Smooth muscle cell (in vitro differentiated cells): ENCODE data around the gene RHOC. TPM values are rescaled to one million over a fixed set of nuclear protein-coding genes. Genes with fewer than 3 reads are reported as not detected.

Source experiments
- DNase-seq: peaks from one replicate; lab custom pipeline; 2025; ENCODE audit not compliant: unreplicated experiment; lab: John Stamatoyannopoulos, UW
- H2AFZ ChIP-seq: fragments of 200-600 bp; sonication (generic); 2 replicates; pipeline ENCODE4 v1.6.0; 2016; ENCODE audit warnings: antibody characterized with exemption, low read depth, mild to moderate bottlenecking
- H3F3A ChIP-seq: fragments of 200-600 bp; sonication (generic); 2 replicates; pipeline ENCODE4 v1.6.0; 2017; ENCODE audit warnings: antibody characterized with exemption, low read depth
- H3K27ac ChIP-seq: fragments of 200-600 bp; sonication (generic); 2 replicates; pipeline ENCODE4 v1.5.1; 2016; ENCODE audit warnings: low read depth, mild to moderate bottlenecking
- H3K27me3 ChIP-seq: fragments of 200-600 bp; sonication (generic); 2 replicates; pipeline ENCODE4 v1.6.1; 2016; ENCODE audit warnings: low read depth, mild to moderate bottlenecking
- H3K36me3 ChIP-seq: fragments of 200-600 bp; sonication (generic); 2 replicates; pipeline ENCODE4 v1.5.1; 2016; ENCODE audit warnings: low read depth
- H3K4me1 ChIP-seq: fragments of 200-600 bp; sonication (generic); 2 replicates; pipeline ENCODE4 v1.5.1; 2016; ENCODE audit warnings: low read depth
- H3K4me2 ChIP-seq: fragments of 200-600 bp; sonication (generic); 2 replicates; pipeline ENCODE4 v1.6.0; 2016; ENCODE audit warnings: mild to moderate bottlenecking
- H3K4me3 ChIP-seq: fragments of 200-600 bp; sonication (generic); 2 replicates; pipeline ENCODE4 v1.5.1; 2016; ENCODE audit warnings: mild to moderate bottlenecking
- H3K79me2 ChIP-seq: fragments of 200-600 bp; sonication (generic); 2 replicates; pipeline ENCODE4 v1.6.0; 2016; ENCODE audit warnings: low read depth, mild to moderate bottlenecking
- H3K9ac ChIP-seq: fragments of 200-600 bp; sonication (generic); 2 replicates; pipeline ENCODE4 v1.6.0; 2016; ENCODE audit warnings: low read depth
- H3K9me3 ChIP-seq: fragments of 200-600 bp; sonication (generic); replicated peaks from 2 replicates; pipeline ENCODE4 v1.5.1; 2016; ENCODE audit warnings: low read depth
- H4K20me1 ChIP-seq: fragments of 200-600 bp; sonication (generic); 2 replicates; pipeline ENCODE4 v1.6.0; 2016; ENCODE audit warnings: low read depth
- CTCF ChIP-seq: fragments of 200-600 bp; sonication (generic); IDR thresholded peaks from 2 replicates; pipeline ENCODE4 v1.5.1; 2017; ENCODE audit warnings: borderline replicate concordance, mild to moderate bottlenecking, antibody characterized with exemption; ENCODE audit not compliant: insufficient read depth, poor library complexity, severe bottlenecking
- WGBS: methylation state at CpG from one replicate; pipeline ENCODE4 v1.1.7; 2016; ENCODE audit warnings: low lambda C conversion rate; 5-methylcytosine and 5-hydroxymethylcytosine counted together
- polyA plus RNA-seq: library from polyadenylated mRNA; unstranded; fragments of >200 nt; fragmentation: Nextera tagmentation; extraction: Ambion mirVana; gene quantifications from 2 replicates; pipeline ENCODE4 v1.2.1, GENCODE V29; 2016
- total RNA-seq: library from RNA; depleted of rRNA; stranded (reverse); fragments of >200 nt; gene quantifications from 2 replicates; pipeline ENCODE4 v1.2.3, GENCODE V29; 2014

The RHOC gene
- total and polyA plus RNA-seq, 2 experiments from 2014 or later, result 303 to 518 TPM

- Histone ChIP-seq H3K4me1 (peaks cover 12% of the 10 kb centered on the region), H2AFZ (no peak overlapping the region), H3K4me3 (no peak overlapping the region), H3K4me2 (no peak overlapping the region), H3K36me3 (no peaks in the 10 kb centered on the region), H4K20me1 (no peaks in the 10 kb centered on the region), H3F3A (no peaks in the 10 kb centered on the region), H3K9me3 (no peaks in the 10 kb centered on the region), H3K79me2 (no peaks in the 10 kb centered on the region), H3K9ac (no peak overlapping the region), H3K27ac (no peak overlapping the region), H3K27me3 (no peaks in the 10 kb centered on the region)
- 86% methylated on average over 9 of the region's 9 CpGs for WGBS
- no peak for TF ChIP-seq CTCF
- no peak for DNase-seq
Measured at GRCh38 chr1:112712701-112713128, 5.8 kb upstream of the RHOC start.

- DNase-seq, result no peak
- Histone ChIP-seq H3K36me3 (no peaks in the 10 kb centered on the region), H3K4me3 (no peak overlapping the region), H2AFZ (no peak overlapping the region), H3K4me1 (peaks cover 16% of the 10 kb centered on the region), H3K79me2 (no peaks in the 10 kb centered on the region), H3K9ac (no peak overlapping the region), H3K27ac (no peak overlapping the region), H3F3A (no peaks in the 10 kb centered on the region), H3K27me3 (no peaks in the 10 kb centered on the region), H3K4me2 (no peak overlapping the region), H3K9me3 (no peaks in the 10 kb centered on the region), H4K20me1 (no peaks in the 10 kb centered on the region)
- no peak for TF ChIP-seq CTCF
- WGBS, result 92% methylated on average over 7 of the region's 7 CpGs
Measured at GRCh38 chr1:112712191-112712590, 5.3 kb upstream of the RHOC start.

- no peaks in the 10 kb centered on the region for H4K20me1 ChIP-seq
- H3K4me2 ChIP-seq, result no peak overlapping the region
- H3F3A ChIP-seq, result no peaks in the 10 kb centered on the region
- no peak for TF ChIP-seq CTCF
- peaks cover 2% of the 10 kb centered on the region for H3K79me2 ChIP-seq
- 79% methylated on average over 11 of the region's 11 CpGs for WGBS
- no peak overlapping the region for H2AFZ ChIP-seq
- H3K4me1 ChIP-seq, result peaks cover 16% of the 10 kb centered on the region
- no peak overlapping the region for H3K27ac ChIP-seq
- no peak overlapping the region for H3K4me3 ChIP-seq
- no peak overlapping the region for H3K9ac ChIP-seq
- no peaks in the 10 kb centered on the region for H3K27me3 ChIP-seq
- H3K9me3 ChIP-seq, result no peaks in the 10 kb centered on the region
- no peaks in the 10 kb centered on the region for H3K36me3 ChIP-seq
- DNase-seq, result no peak
Measured at GRCh38 chr1:112711670-112712069, 4.7 kb upstream of the RHOC start.

- DNase-seq, result no peak
- H4K20me1 ChIP-seq, result peaks cover under 1% of the 10 kb centered on the region
- H3F3A ChIP-seq, result no peaks in the 10 kb centered on the region
- H3K36me3 ChIP-seq, result no peaks in the 10 kb centered on the region
- H3K27me3 ChIP-seq, result no peaks in the 10 kb centered on the region
- H3K4me3 ChIP-seq, result no peak overlapping the region
- WGBS, result 89% methylated on average over 7 of the region's 7 CpGs
- H3K79me2 ChIP-seq, result peaks cover 5% of the 10 kb centered on the region
- H2AFZ ChIP-seq, result no peak overlapping the region
- H3K9me3 ChIP-seq, result no peaks in the 10 kb centered on the region
- no peak for TF ChIP-seq CTCF
- peaks cover 16% of the 10 kb centered on the region for H3K4me1 ChIP-seq
- no peak overlapping the region for H3K27ac ChIP-seq
- no peak overlapping the region for H3K9ac ChIP-seq
- H3K4me2 ChIP-seq, result no peak overlapping the region
Measured at GRCh38 chr1:112711041-112711440, 4.1 kb upstream of the RHOC start.
